ENCODE data around the gene VTI1A. TPM values are rescaled to one million over a fixed set of nuclear protein-coding genes. Genes with fewer than 3 reads are reported as not detected.
A peak's percentile ranks its signal among the peaks of the same experiment; 100 is the strongest.

The VTI1A gene
- total and polyA plus RNA-seq, 8 donors = 7.3 to 20.2 (median 11.6) TPM

DNA sequence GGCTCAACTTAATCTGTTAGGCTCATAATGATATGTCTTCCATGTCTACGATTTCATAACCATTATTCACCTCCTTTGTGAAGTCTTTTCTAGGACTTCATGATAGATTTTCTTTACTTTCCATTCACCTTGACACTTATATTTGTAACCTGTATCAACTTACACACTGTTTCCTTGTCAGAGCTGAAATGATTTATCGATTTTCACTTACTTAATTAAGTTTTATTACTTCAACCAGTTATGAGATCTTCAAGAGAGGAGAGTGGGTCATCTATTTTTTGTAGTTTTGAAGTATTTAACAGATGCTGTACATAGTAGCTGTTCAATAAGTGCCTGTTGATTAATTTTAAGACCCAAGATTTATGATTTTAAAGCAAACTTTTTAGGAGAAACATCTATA lies 37.4 kb downstream of the VTI1A start:
- Histone ChIP-seq H3K4me1 (no peaks in the 10 kb centered on the region), H3K36me3 (no peaks in the 10 kb centered on the region), H3K27me3 (no peaks in the 10 kb centered on the region), H3K4me3 (no peak overlapping the region), H3K9me3 (no peaks in the 10 kb centered on the region), H3K27ac (no peak overlapping the region)
- ATAC-seq (no peak), FAIRE-seq (no peak), DNase-seq (no peak)
- TF ChIP-seq, protein P1, sequence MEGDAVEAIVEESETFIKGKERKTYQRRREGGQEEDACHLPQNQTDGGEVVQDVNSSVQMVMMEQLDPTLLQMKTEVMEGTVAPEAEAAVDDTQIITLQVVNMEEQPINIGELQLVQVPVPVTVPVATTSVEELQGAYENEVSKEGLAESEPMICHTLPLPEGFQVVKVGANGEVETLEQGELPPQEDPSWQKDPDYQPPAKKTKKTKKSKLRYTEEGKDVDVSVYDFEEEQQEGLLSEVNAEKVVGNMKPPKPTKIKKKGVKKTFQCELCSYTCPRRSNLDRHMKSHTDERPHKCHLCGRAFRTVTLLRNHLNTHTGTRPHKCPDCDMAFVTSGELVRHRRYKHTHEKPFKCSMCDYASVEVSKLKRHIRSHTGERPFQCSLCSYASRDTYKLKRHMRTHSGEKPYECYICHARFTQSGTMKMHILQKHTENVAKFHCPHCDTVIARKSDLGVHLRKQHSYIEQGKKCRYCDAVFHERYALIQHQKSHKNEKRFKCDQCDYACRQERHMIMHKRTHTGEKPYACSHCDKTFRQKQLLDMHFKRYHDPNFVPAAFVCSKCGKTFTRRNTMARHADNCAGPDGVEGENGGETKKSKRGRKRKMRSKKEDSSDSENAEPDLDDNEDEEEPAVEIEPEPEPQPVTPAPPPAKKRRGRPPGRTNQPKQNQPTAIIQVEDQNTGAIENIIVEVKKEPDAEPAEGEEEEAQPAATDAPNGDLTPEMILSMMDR (IDR thresholded peaks at IDR 0.05) = no peak
- 66 to 67% methylated on average over 2 of the region's 2 CpGs for WGBS, 2 donors
- intact Hi-C loops (cut with DNase I) = no loop called here

DNA sequence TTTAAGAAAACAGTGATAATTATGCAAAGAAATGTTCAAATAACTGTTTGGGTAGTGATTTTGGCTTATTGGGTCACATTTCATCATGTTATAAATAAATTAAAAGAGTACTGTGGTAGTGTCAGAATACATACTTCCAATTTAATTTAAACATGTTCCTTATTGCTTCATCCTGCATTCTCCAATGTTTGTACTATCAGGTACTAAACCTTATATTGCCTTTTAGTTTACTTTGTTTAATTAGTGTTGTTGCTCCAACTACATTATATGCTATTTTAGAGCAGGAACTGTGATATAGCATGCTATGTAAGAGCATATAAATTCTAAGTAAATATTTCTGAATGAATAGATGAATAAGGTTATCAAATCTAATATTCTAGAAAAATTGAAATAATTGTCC lies 40.9 kb downstream of the VTI1A start:
- no peak for ATAC-seq
- Histone ChIP-seq H3K27me3 (no peaks in the 10 kb centered on the region), H3K27ac (no peak overlapping the region), H3K4me1 (no peaks in the 10 kb centered on the region), H3K36me3 (no peaks in the 10 kb centered on the region), H3K4me3 (no peak overlapping the region), H3K9me3 (no peaks in the 10 kb centered on the region)
- TF ChIP-seq, protein P1 (IDR thresholded peaks at IDR 0.05) = no peak
- DNase-seq = no peak
- intact Hi-C loops (cut with DNase I) = no loop called here
- peak; percentile 63 for FAIRE-seq

DNA sequence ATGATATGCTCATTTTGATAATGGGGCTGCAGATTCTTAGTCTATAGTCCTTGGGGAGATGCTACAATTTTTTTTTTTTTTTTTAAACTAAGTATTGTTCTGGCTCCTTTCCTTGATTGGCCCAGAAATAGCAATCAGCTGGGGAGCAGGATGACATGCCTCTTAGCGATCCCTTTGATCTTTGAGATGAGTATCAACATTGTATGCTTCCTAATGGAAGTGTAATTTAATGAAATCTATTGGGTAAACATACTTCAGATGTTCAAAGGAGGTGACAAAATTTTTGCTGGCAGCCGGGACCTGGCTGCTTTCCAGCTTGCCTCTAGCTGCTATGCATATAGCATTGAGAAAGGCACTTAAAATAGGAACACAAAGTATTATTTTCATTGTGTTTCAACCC lies 43.5 kb downstream of the VTI1A start:
- no peak overlapping the region for H3K4me3 ChIP-seq
- DNase-seq (no peak), FAIRE-seq (no peak), ATAC-seq (no peak)
- no peaks in the 10 kb centered on the region for H3K27me3 ChIP-seq
- TF ChIP-seq, protein P1 (IDR thresholded peaks at IDR 0.05) = no peak
- H3K36me3 ChIP-seq = no peaks in the 10 kb centered on the region
- intact Hi-C loops (cut with DNase I) = no loop called here
- no peaks in the 10 kb centered on the region for H3K9me3 ChIP-seq
- 40 to 46% methylated on average over 2 of the region's 2 CpGs for WGBS, 2 donors
- no peaks in the 10 kb centered on the region for H3K4me1 ChIP-seq
- no peak overlapping the region for H3K27ac ChIP-seq

DNA sequence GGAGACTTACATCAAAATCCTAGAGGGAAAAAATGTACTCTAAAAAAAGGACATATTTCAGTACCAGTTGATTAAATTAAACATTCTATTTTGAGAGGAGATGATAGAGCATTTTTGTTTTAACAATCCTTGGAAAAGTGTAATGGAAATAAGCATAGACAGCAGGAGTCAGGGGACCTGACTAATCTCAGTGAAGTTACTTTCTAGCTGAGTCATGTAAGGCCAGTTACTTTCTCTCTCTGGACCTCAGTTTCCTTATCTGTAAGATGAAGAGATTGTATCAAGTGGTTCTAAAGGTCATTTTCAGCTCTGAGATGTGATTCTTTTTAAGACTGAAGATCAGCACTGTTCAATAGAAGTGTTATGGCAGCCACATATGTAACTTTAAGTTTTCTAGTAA lies 44.1 kb downstream of the VTI1A start:
- Histone ChIP-seq H3K36me3 (no peaks in the 10 kb centered on the region), H3K4me1 (no peaks in the 10 kb centered on the region), H3K4me3 (no peak overlapping the region), H3K9me3 (no peaks in the 10 kb centered on the region), H3K27me3 (no peaks in the 10 kb centered on the region), H3K27ac (no peak overlapping the region)
- TF ChIP-seq, protein P1 (IDR thresholded peaks at IDR 0.05) = no peak
- ATAC-seq = no peak
- intact Hi-C loops (cut with DNase I) = no loop called here
- no peak for FAIRE-seq
- no peak for DNase-seq

DNA sequence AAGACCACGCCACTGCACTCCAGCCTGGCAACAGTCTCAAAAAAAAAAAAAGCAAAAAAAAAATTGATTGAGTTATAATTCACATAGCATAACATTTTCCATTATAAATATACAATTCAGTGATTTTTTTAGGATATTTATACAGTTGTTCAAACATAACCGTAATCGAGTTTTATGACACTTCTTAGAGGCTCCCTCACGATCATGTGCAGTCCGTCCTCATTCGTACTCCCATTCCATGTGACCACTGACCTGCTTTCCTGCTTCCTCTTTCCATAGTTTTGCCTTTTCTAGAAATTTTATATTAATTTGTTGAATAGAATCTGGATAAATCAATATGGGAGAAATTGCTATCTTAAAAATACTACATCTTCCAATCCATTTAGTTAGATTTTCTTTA lies 45.7 kb downstream of the VTI1A start:
- ATAC-seq = no peak
- TF ChIP-seq, protein P1 (IDR thresholded peaks at IDR 0.05) = no peak
- intact Hi-C loops (cut with DNase I) = no loop called here
- Histone ChIP-seq H3K36me3 (no peaks in the 10 kb centered on the region), H3K27me3 (no peaks in the 10 kb centered on the region), H3K4me1 (no peaks in the 10 kb centered on the region), H3K4me3 (no peak overlapping the region), H3K9me3 (no peaks in the 10 kb centered on the region), H3K27ac (no peak overlapping the region)
- no peak for FAIRE-seq
- 97 to 99% methylated on average over 6 of the region's 6 CpGs for WGBS, 2 donors
- no peak for DNase-seq

Data from pancreas (tissue), 10 donors.